ENCODE data around the gene ZBTB46.
"Not testable (repeated sequence)": the region's sequence is repeated elsewhere in the genome, so short reads cannot be mapped to it uniquely, and the experiment has no call there.

Gene ZBTB46, protein sequence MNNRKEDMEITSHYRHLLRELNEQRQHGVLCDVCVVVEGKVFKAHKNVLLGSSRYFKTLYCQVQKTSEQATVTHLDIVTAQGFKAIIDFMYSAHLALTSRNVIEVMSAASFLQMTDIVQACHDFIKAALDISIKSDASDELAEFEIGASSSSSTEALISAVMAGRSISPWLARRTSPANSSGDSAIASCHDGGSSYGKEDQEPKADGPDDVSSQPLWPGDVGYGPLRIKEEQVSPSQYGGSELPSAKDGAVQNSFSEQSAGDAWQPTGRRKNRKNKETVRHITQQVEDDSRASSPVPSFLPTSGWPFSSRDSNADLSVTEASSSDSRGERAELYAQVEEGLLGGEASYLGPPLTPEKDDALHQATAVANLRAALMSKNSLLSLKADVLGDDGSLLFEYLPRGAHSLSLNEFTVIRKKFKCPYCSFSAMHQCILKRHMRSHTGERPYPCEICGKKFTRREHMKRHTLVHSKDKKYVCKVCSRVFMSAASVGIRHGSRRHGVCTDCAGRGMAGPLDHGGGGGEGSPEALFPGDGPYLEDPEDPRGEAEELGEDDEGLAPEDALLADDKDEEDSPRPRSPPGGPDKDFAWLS

DNA sequence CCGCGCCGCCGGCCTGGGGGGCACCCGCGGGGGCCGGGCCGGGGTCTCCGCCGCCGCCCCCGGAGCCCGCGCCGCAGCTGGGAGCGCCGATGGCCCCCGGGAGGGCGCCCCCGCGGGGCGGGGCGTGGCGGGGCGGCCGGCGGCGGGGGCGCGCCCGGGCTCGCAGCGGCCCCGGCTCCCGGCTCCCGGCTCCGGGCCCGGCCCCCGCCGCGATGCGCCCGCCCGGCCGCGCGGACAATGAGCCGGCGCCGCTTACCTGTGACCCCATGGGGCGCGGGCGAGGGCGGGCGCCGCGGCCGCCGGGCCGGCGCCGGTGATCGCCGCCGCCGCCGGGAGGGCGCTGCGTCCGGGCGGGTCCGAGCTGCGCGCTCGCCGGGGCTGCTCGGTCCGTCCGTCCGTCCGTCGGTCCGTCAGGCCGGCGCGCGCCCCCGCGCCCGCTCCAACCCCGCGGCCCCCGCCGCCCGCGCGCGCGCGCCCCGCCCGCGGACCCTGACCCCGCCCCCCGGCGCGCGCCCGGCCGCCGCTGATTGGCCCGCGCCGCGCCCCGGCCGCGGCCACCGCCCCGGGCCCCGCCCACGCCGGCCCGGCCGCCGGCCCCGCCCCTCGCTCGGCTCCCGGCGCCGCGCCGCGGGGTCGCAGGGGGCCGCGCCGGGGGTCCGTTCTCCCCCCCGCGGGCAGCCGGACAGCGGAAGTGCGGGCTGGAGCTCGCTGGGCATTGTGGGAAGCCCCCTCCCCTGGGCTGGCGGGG is at the start of gene ZBTB46:
ZBTB46 (minus strand) TSS at position 424 of the 748 bp plus-strand sequence. CDS start 40,507 bp downstream, outside the sequence.
- TF ChIP-seq, protein P1, sequence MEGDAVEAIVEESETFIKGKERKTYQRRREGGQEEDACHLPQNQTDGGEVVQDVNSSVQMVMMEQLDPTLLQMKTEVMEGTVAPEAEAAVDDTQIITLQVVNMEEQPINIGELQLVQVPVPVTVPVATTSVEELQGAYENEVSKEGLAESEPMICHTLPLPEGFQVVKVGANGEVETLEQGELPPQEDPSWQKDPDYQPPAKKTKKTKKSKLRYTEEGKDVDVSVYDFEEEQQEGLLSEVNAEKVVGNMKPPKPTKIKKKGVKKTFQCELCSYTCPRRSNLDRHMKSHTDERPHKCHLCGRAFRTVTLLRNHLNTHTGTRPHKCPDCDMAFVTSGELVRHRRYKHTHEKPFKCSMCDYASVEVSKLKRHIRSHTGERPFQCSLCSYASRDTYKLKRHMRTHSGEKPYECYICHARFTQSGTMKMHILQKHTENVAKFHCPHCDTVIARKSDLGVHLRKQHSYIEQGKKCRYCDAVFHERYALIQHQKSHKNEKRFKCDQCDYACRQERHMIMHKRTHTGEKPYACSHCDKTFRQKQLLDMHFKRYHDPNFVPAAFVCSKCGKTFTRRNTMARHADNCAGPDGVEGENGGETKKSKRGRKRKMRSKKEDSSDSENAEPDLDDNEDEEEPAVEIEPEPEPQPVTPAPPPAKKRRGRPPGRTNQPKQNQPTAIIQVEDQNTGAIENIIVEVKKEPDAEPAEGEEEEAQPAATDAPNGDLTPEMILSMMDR (IDR thresholded peaks at IDR 0.05; ENCODE audit: low read length, missing control alignments) = no peak
- peak within 1 kb of the TSS; percentile 65 for H3K4me3 ChIP-seq (replicated peaks; ENCODE audit: low read depth, low read length)
- DNase-seq (ENCODE audit: low read depth) = peak; percentile 47

DNA sequence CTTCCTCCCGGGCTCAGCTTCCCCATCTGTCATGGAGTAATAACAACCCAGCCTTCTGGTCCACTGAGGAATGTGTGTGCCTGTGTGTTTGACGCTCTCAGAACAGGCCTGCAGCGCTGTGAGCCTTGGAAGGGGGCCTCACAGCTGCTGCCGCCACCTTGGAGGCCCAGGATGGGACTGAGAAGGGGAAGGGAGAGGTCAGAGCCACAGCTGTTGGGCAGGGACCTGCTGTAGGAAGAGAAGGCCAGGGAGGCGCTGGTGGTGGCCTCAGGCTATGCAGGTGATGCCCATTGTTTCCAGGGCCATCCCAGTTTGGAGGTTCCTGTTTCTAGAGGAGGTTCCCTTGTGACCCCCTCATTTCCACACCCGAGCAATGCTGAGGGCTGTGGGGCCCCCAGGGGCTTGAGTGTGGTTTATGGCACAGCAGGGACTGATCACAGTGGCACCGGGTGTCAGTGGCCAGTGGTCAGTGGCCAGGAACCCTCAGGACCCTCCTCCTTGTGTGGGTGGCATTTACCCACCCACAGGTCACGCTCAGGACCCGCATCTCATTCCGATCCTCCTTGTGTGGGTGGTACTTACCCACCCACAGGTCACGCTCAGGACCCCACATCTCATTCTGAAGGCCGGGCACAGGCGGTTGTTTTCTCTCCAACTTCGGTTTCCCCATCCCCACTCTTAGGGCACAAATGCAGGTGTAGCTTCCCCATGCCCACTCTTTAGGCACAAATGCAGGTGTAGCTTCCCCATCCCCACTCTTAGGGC is 48.0 kb upstream of the ZBTB46 start:
- TF ChIP-seq, protein P1 (IDR thresholded peaks at IDR 0.05; ENCODE audit: low read length, missing control alignments) = no peak
- DNase-seq (ENCODE audit: low read depth) = no peak
- no peak overlapping the region for H3K4me3 ChIP-seq (replicated peaks; ENCODE audit: low read depth, low read length)

DNA sequence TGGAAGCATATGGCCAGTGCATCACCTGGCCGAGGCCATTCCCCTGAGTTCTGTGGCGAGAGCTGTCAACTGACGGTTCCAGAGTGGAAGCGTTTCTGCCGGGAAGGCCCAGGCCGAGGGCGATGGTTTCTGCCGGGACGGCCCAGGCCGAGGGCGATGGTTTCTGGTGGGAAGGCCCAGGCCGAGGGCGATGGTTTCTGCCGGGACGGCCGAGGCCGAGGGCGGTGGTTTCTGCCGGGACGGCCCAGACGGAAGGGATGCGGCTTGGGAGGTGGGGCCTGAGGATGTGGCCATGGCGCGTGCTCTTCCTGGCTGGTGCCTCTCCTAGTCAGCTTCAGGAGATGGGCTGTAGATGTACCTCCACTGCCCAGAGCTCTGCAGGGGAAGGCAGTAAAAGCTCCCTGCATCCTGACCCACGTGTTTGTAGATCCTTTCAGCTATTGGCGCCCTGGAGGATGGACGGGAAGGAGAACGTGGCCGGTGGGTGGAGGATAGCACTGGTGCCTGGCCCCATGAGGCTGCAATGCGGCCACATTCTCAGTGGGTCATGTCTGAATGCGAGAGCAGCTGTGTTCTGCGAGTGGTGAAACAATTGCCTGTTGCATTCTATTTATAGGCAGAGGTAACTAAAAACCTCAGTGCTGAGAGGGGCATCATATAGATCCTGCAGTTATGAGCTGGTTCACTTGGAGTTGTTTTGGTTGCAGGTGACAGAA is 46.8 kb upstream of the ZBTB46 start:
- TF ChIP-seq, protein P1 (IDR thresholded peaks at IDR 0.05; ENCODE audit: low read length, missing control alignments) = no peak
- no peak overlapping the region for H3K4me3 ChIP-seq (replicated peaks; ENCODE audit: low read depth, low read length)
- no peak for DNase-seq (ENCODE audit: low read depth)

DNA sequence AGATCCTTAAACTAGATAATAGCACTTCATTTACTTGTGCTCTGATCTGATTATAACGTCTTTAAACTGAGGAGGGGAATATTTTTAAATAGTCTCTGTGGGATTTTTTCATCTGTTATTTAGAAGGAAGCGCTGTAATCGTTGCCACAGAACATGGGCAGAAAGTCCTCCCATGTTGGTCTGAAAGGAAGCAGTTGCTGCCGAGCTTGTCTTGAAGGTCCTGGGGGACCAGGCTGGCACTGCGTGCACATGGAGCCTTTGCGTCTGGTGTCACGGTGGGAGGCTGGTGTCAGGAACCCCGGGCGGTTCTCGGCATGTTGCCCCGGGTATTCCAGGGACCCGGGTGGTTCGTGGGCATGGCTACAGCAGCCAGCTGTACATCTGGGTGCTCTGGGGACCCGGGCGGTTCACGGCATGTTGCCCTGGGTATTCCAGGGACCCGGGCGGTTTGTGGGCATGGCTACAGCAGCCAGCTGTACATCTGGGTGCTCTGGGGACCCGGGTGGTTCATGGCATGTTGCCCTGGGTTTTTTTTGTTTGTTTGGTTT is 45.5 kb upstream of the ZBTB46 start:
- TF ChIP-seq, protein P1 (IDR thresholded peaks at IDR 0.05; ENCODE audit: low read length, missing control alignments) = no peak
- DNase-seq (ENCODE audit: low read depth) = no peak
- no peak overlapping the region for H3K4me3 ChIP-seq (replicated peaks; ENCODE audit: low read depth, low read length)

DNA sequence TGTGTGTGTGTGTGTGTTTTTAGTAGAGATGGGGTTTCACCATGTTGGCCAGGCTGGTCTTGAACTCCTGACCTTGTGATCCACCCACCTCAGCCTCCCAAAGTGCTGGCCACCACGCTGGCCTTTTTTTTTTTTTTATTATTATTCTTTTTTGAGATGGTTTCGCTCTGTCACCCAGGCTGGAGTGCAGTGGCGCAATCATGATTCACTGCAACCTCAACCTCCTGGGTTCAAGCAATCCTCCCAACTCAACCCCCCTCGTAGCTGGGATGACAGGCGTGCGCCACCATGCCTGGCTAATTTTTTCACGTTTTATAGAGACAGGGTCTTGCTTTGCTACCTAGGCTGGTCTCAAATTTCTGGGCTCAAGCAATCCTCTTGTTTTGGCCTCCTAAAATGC is 43.2 kb upstream of the ZBTB46 start:
- DNase-seq (ENCODE audit: low read depth); H3K4me3 ChIP-seq (replicated peaks; ENCODE audit: low read depth, low read length): not testable (repeated sequence)

DNA sequence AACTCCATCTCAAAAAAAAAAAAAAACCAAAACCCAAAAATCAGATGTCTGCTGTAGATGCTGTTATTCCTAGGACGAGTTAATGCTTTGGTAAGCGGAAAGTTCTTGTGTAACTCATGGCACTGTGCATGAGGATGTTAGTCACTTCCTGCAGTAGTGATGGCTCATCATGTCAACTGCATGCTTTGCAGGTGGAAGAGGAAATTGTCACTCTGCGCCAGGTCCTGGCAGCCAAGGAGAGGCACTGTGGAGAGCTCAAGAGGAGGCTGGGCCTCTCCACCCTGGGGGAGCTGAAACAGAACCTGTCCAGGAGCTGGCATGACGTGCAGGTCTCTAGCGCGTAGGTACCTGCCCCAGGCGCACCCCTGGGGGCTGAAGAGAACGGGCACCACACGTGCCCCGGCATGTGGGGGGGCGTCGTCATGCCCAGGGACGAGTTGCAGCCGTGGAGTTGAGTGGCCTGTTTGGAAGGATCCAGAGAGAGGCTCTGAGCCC is 42.5 kb upstream of the ZBTB46 start:
- peak; percentile 94 for DNase-seq (ENCODE audit: low read depth)
- TF ChIP-seq, protein P1 (IDR thresholded peaks at IDR 0.05; ENCODE audit: low read length, missing control alignments) = no peak
- H3K4me3 ChIP-seq (replicated peaks; ENCODE audit: low read depth, low read length) = no peak overlapping the region

Data from fibroblast of pulmonary artery (primary cell).